ENCODE measurements around the gene BCL2L13. TPM values are rescaled to one million over a fixed set of nuclear protein-coding genes. Genes with fewer than 3 reads are reported as not detected.
"Not testable (repeated sequence)": the region's sequence is repeated elsewhere in the genome, so short reads cannot be mapped to it uniquely, and the experiment has no call there.

The BCL2L13 gene
- total RNA-seq, 6 experiments from 2014 or later: 26.2 to 44.5 (median 37.3) TPM

DNA sequence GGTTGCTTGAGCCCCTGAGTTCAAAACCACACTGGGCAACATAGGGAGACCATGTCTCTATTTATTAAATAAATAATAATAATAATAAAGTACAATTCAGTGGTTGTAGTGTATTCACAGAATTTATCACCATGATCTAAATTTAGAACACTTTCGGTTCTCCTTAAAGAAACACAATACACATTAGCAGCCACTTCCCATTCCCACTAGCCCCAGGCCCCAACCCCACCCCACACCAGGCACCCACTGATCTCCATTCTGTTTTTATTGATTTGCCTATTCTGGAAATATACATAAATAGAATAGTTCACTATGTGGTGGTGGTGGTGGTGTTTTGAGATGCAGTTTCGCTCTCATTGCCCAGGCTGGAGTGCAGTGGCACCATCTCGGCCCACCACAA is 45.7 kb downstream of the BCL2L13 start:
- intact Hi-C loops (cut with DNase I): no loop called here

DNA sequence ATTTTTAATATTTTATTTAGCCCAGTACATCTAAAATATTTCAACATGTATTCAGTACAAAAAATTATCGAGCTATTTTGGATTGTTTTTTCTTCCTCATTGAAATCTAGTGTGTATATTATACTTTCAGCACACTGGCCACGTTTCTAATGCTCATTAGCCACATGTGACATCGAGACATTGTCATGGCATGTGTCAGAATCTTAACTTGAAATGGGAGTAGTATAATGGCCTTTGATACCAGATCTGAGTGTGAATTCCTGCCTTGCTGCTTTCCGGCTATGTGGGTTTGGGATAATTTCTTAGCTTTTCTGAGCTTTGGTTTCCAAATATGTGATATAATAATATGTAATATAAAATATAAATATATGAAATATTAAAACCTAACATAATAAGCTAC is 54.3 kb downstream of the BCL2L13 start:
- no peaks in the 10 kb centered on the region for H3K4me1 ChIP-seq
- H3K9me3 ChIP-seq: no peaks in the 10 kb centered on the region
- TF ChIP-seq CTCF (IDR thresholded peaks at IDR 0.05) (no peak), POLR2A (IDR thresholded peaks at IDR 0.05) (no peak)
- peaks cover 0 to 21% (median 7%) of the 10 kb centered on the region in 4 donors for H3K36me3 ChIP-seq
- intact Hi-C loops (cut with DNase I): no loop called here
- WGBS (ENCODE audit: insufficient coverage, low coverage, low lambda C conversion rate, missing lambda C conversion rate): 82% methylated on average over 4 of the region's 4 CpGs
- H3K27me3 ChIP-seq: no peaks in the 10 kb centered on the region
- H3K4me3 ChIP-seq: no peak overlapping the region
- ATAC-seq (no peak), DNase-seq (no peak)
- H3K27ac ChIP-seq: no peak overlapping the region

More for the DNA sequence above, 45.7 kb downstream of the BCL2L13 start:
- DNase-seq (no peak), ATAC-seq (peak in 2 of 4 donors; percentile 18 to 20)
- Histone ChIP-seq H3K27me3 (no peaks in the 10 kb centered on the region), H3K9me3 (no peaks in the 10 kb centered on the region), H3K27ac (no peak overlapping the region), H3K4me3 (no peak overlapping the region), H3K36me3 (peaks cover 0 to 7% (median 2%) of the 10 kb centered on the region in 4 donors), H3K4me1 (no peaks in the 10 kb centered on the region)
- TF ChIP-seq POLR2A (IDR thresholded peaks at IDR 0.05) (no peak), CTCF (IDR thresholded peaks at IDR 0.05) (no peak)
- 82% methylated on average over 2 of the region's 3 CpGs for WGBS (ENCODE audit: insufficient coverage, low coverage, low lambda C conversion rate, missing lambda C conversion rate)

- Histone ChIP-seq H3K4me3 (no peak overlapping the region), H3K27me3 (no peaks in the 10 kb centered on the region), H3K27ac (no peak overlapping the region), H3K9me3 (no peaks in the 10 kb centered on the region), H3K36me3 (peaks cover 0 to 18% (median 7%) of the 10 kb centered on the region in 4 donors), H3K4me1 (no peaks in the 10 kb centered on the region)
- WGBS (ENCODE audit: insufficient coverage, low coverage, low lambda C conversion rate, missing lambda C conversion rate): 88% methylated on average over 2 of the region's 2 CpGs
- no peak for DNase-seq
- no peak for ATAC-seq
- intact Hi-C loops (cut with DNase I): no loop called here
- TF ChIP-seq CTCF (IDR thresholded peaks at IDR 0.05): no peak
- no peak for TF ChIP-seq POLR2A (IDR thresholded peaks at IDR 0.05)
Observed at GRCh38 chr22:17694193-17694592, 55.6 kb downstream of the BCL2L13 start.

GRCh38 chr22:17694752-17695151 is 56.2 kb downstream of the BCL2L13 start:
- Histone ChIP-seq H3K27ac (no peak overlapping the region), H3K36me3 (peaks cover 0 to 16% (median 7%) of the 10 kb centered on the region in 4 donors), H3K4me1 (no peaks in the 10 kb centered on the region), H3K27me3 (no peaks in the 10 kb centered on the region), H3K9me3 (no peaks in the 10 kb centered on the region), H3K4me3 (no peak overlapping the region)
- ATAC-seq (no peak), DNase-seq (no peak)
- intact Hi-C loops (cut with DNase I): no loop called here
- no peak for TF ChIP-seq POLR2A (IDR thresholded peaks at IDR 0.05)
- TF ChIP-seq CTCF (IDR thresholded peaks at IDR 0.05): no peak
- WGBS (ENCODE audit: insufficient coverage, low coverage, low lambda C conversion rate, missing lambda C conversion rate): 94% methylated on average over 2 of the region's 6 CpGs

- TF ChIP-seq CTCF (IDR thresholded peaks at IDR 0.05) (no peak), POLR2A (IDR thresholded peaks at IDR 0.05) (no peak)
- H3K4me1 ChIP-seq: no peaks in the 10 kb centered on the region
- no peaks in the 10 kb centered on the region for H3K9me3 ChIP-seq
- ATAC-seq: no peak
- H3K27me3 ChIP-seq: no peaks in the 10 kb centered on the region
- WGBS (ENCODE audit: insufficient coverage, low coverage, low lambda C conversion rate, missing lambda C conversion rate): 99% methylated on average over 5 of the region's 5 CpGs
- intact Hi-C loops (cut with DNase I): no loop called here
- H3K36me3 ChIP-seq: peaks cover 0 to 16% (median 7%) of the 10 kb centered on the region in 4 donors
- H3K27ac ChIP-seq: no peak overlapping the region
- no peak for DNase-seq
- no peak overlapping the region for H3K4me3 ChIP-seq
Observed at GRCh38 chr22:17695986-17696385, 57.4 kb downstream of the BCL2L13 start.

GRCh38 chr22:17697196-17697595 is 58.6 kb downstream of the BCL2L13 start:
- H3K4me3 ChIP-seq; H3K27ac ChIP-seq; ATAC-seq; H3K27me3 ChIP-seq; H3K4me1 ChIP-seq; DNase-seq; H3K9me3 ChIP-seq; intact Hi-C loops (cut with DNase I): not testable (repeated sequence)
- H3K36me3 ChIP-seq: peaks cover 0 to 16% (median 7%) of the 10 kb centered on the region in 4 donors
- WGBS (ENCODE audit: insufficient coverage, low coverage, low lambda C conversion rate, missing lambda C conversion rate): 82% methylated on average over 7 of the region's 10 CpGs

DNA sequence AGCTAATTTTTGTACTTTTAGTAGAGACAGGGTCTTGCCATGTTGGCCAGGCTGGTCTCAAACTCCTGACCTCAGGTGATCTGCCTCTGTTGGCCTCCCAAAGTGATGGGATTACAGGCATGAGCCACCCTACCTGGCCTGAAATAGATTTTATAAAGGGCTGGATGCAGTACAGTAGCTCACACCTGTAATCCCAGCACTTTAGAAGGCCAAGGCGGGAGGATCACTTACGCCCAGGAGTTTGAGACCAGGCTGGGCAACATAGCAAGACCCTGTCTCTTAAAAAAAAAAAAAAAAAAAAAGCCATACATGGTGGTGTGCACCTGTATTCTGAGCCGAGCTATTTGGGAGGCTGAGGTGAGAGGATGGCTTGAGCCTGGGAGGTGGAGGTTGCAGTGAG is 59.7 kb downstream of the BCL2L13 start:
- WGBS (ENCODE audit: insufficient coverage, low coverage, low lambda C conversion rate, missing lambda C conversion rate): 95% methylated on average over 3 of the region's 3 CpGs
- H3K9me3 ChIP-seq; H3K4me3 ChIP-seq; intact Hi-C loops (cut with DNase I); H3K4me1 ChIP-seq; DNase-seq; H3K27me3 ChIP-seq; ATAC-seq; H3K27ac ChIP-seq: not testable (repeated sequence)
- H3K36me3 ChIP-seq: peaks cover 0 to 23% (median 6%) of the 10 kb centered on the region in 4 donors

All from right lobe of liver (tissue), 6 donors.